Neuronal stem cell (in vitro differentiated cells): ENCODE data around the gene CHST11.

ENCODE experiments used
- DNase-seq: peaks from one replicate; pipeline ENCODE4 v3.0.0-alpha.2; 2013; ENCODE audit warnings: low spot score
- H2AFZ ChIP-seq: one replicate; pipeline ENCODE4 v1.6.1; 2013; ENCODE audit warnings: mild to moderate bottlenecking, low read length, inconsistent platforms
- H2AK5ac ChIP-seq: 2 replicates; pipeline ENCODE4 v1.6.1; 2013; ENCODE audit warnings: low read depth, mild to moderate bottlenecking, inconsistent platforms, low read length, moderate library complexity, mixed read lengths
- H2BK120ac ChIP-seq: 2 replicates; pipeline ENCODE4 v1.6.1; 2013; ENCODE audit warnings: low read depth, mild to moderate bottlenecking, inconsistent platforms, low read length, moderate library complexity, mixed read lengths
- H2BK12ac ChIP-seq: one replicate; pipeline ENCODE4 v1.6.1; 2013; ENCODE audit warnings: low read length, inconsistent platforms
- H2BK15ac ChIP-seq: 2 replicates; pipeline ENCODE4 v1.6.1; 2013; ENCODE audit warnings: mild to moderate bottlenecking, low read length, inconsistent platforms, mixed read lengths
- H2BK5ac ChIP-seq: one replicate; pipeline ENCODE4 v1.6.1; 2013; ENCODE audit warnings: inconsistent platforms, mild to moderate bottlenecking, low read length, moderate library complexity
- H3K14ac ChIP-seq: one replicate; pipeline ENCODE4 v1.6.1; 2013; ENCODE audit warnings: low read length, inconsistent platforms
- H3K18ac ChIP-seq: 2 replicates; pipeline ENCODE4 v1.6.1; 2013; ENCODE audit warnings: low read length, inconsistent platforms
- H3K23ac ChIP-seq: 2 replicates; pipeline ENCODE4 v1.6.1; 2013; ENCODE audit warnings: low read depth, mild to moderate bottlenecking, mixed read lengths, low read length, inconsistent platforms; ENCODE audit not compliant: poor library complexity
- H3K27ac ChIP-seq: replicated peaks from 3 replicates; pipeline ENCODE4 v1.5.1; 2013; ENCODE audit warnings: low read length, inconsistent platforms
- H3K27me3 ChIP-seq, 3 experiments: 2 replicates each; pipeline ENCODE4 v1.6.1; 2013; ENCODE audit warnings: low read length in 3 of 3, mild to moderate bottlenecking in 2 of 3, inconsistent platforms in 1 of 3, low read depth in 1 of 3, mixed read lengths in 1 of 3, moderate library complexity in 1 of 3; ENCODE audit not compliant: control insufficient read depth in 3 of 3, insufficient read depth in 3 of 3
- H3K36me3 ChIP-seq, 2 donors: replicated peaks in 1 of 2; 2 replicates each; pipeline ENCODE4 v1.6.1; 2013; ENCODE audit warnings: low read length in 2 of 2; ENCODE audit not compliant: control insufficient read depth in 2 of 2, insufficient read depth in 2 of 2
- H3K4ac ChIP-seq: 2 replicates; pipeline ENCODE4 v1.6.1; 2013; ENCODE audit warnings: inconsistent platforms, mild to moderate bottlenecking, low read length, moderate library complexity
- H3K4me1 ChIP-seq, 2 donors: 1 replicate in 1 of 2; 2 replicates in 1 of 2; pipeline ENCODE4 v1.6.1; 2013; ENCODE audit warnings: low read length in 2 of 2, low read depth in 1 of 2; ENCODE audit not compliant: control insufficient read depth in 2 of 2, insufficient read depth in 1 of 2
- H3K4me2 ChIP-seq: one replicate; pipeline ENCODE4 v1.6.1; 2013; ENCODE audit warnings: mild to moderate bottlenecking, low read length, inconsistent platforms; ENCODE audit not compliant: insufficient read depth, poor library complexity, severe bottlenecking
- H3K4me3 ChIP-seq, 2 donors: 2 replicates each; pipeline ENCODE4 v1.5.1; 2013; ENCODE audit warnings: low read length in 2 of 2, mild to moderate bottlenecking in 2 of 2, inconsistent platforms in 1 of 2, moderate library complexity in 1 of 2
- H3K79me1 ChIP-seq: one replicate; pipeline ENCODE4 v1.6.1; 2013; ENCODE audit warnings: low read depth, mild to moderate bottlenecking, inconsistent platforms, low read length, moderate library complexity
- H3K9ac ChIP-seq: one replicate; pipeline ENCODE4 v1.6.1; 2013; ENCODE audit warnings: mild to moderate bottlenecking, low read depth, low read length, inconsistent platforms; ENCODE audit not compliant: poor library complexity
- H3K9me3 ChIP-seq, 2 donors: replicated peaks in 1 of 2; 2 replicates each; pipeline versions ENCODE3 to v1.6.1; 2013; ENCODE audit warnings: low read length in 2 of 2, mild to moderate bottlenecking in 2 of 2, inconsistent platforms in 1 of 2, low read depth in 1 of 2, mixed read lengths in 1 of 2, moderate library complexity in 1 of 2; ENCODE audit not compliant: control insufficient read depth in 2 of 2, insufficient read depth in 1 of 2
- H4K8ac ChIP-seq: one replicate; pipeline ENCODE4 v1.6.1; 2013; ENCODE audit warnings: low read depth, mild to moderate bottlenecking, inconsistent platforms, low read length, moderate library complexity
- H4K91ac ChIP-seq: one replicate; pipeline ENCODE4 v1.6.1; 2013; ENCODE audit warnings: low read length, low read depth, mild to moderate bottlenecking, inconsistent platforms; ENCODE audit not compliant: poor library complexity
- WGBS, 2 donors: extraction: QIAGEN DNeasy Blood & Tissue Kit; methylation state at CpG; one replicate each; pipeline ENCODE4 v1.1.7; 2013; ENCODE audit warnings: missing lambda C conversion rate in 2 of 2, mixed read lengths in 1 of 2; ENCODE audit not compliant: insufficient read length in 2 of 2, insufficient replicate concordance in 1 of 2; ENCODE audit errors: extremely low coverage in 2 of 2; 5-methylcytosine and 5-hydroxymethylcytosine counted together

The CHST11 gene

GRCh38 chr12:104636496-104636895 lies 179.7 kb downstream of the CHST11 start:
- H3K4me1 ChIP-seq: peaks cover 7 to 16% of the 10 kb centered on the region in 2 donors
- H3K27ac ChIP-seq: no peak overlapping the region
- no peak overlapping the region for H2BK15ac ChIP-seq
- no peak overlapping the region for H3K4me3 ChIP-seq
- no peak overlapping the region for H3K9ac ChIP-seq
- H3K9me3 ChIP-seq: peaks cover 4% of the 10 kb centered on the region in 2 donors
- no peak overlapping the region for H3K4me2 ChIP-seq
- no peak overlapping the region for H4K91ac ChIP-seq
- H2BK12ac ChIP-seq: no peak overlapping the region
- no peak for DNase-seq
- no peaks in the 10 kb centered on the region for H3K79me1 ChIP-seq
- no peak overlapping the region for H4K8ac ChIP-seq
- no CpG with 5 or more reads among the region's 2 CpGs for WGBS, 2 donors
- H3K23ac ChIP-seq: no peak overlapping the region
- no peak overlapping the region for H2AFZ ChIP-seq
- H2BK5ac ChIP-seq: no peak overlapping the region
- H3K14ac ChIP-seq: no peak overlapping the region
- no peak overlapping the region for H3K18ac ChIP-seq
- no peak overlapping the region for H2BK120ac ChIP-seq
- no peaks in the 10 kb centered on the region for H3K36me3 ChIP-seq
- no peaks in the 10 kb centered on the region for H3K27me3 ChIP-seq
- no peak overlapping the region for H2AK5ac ChIP-seq
- no peak overlapping the region for H3K4ac ChIP-seq

GRCh38 chr12:104637604-104638003 lies 180.9 kb downstream of the CHST11 start:
- no CpG with 5 or more reads among the region's 6 CpGs for WGBS, 2 donors

GRCh38 chr12:104638218-104638850 lies 181.6 kb downstream of the CHST11 start:
- no peak overlapping the region for H2BK5ac ChIP-seq
- H3K9ac ChIP-seq: no peak overlapping the region
- H3K4ac ChIP-seq: no peak overlapping the region
- H3K18ac ChIP-seq: no peak overlapping the region
- no peak overlapping the region for H2BK15ac ChIP-seq
- H3K36me3 ChIP-seq: no peaks in the 10 kb centered on the region
- no peak overlapping the region for H3K23ac ChIP-seq
- H3K4me3 ChIP-seq: no peak overlapping the region
- no peak overlapping the region for H2AK5ac ChIP-seq
- H2BK120ac ChIP-seq: no peak overlapping the region
- H2BK12ac ChIP-seq: no peak overlapping the region
- H3K4me1 ChIP-seq: peaks cover 4 to 16% of the 10 kb centered on the region in 2 donors
- H3K9me3 ChIP-seq: peaks cover 4% of the 10 kb centered on the region in 2 donors
- no peak for DNase-seq
- no peaks in the 10 kb centered on the region for H3K79me1 ChIP-seq
- H3K27ac ChIP-seq: no peak overlapping the region
- H3K27me3 ChIP-seq: no peaks in the 10 kb centered on the region
- no peak overlapping the region for H2AFZ ChIP-seq
- no peak overlapping the region for H4K8ac ChIP-seq
- H4K91ac ChIP-seq: no peak overlapping the region
- WGBS, 2 donors: no CpG with 5 or more reads among the region's 4 CpGs
- no peak overlapping the region for H3K4me2 ChIP-seq
- no peak overlapping the region for H3K14ac ChIP-seq

More at GRCh38 chr12:104637604-104638003, 180.9 kb downstream of the CHST11 start:
- Histone ChIP-seq H2BK120ac (no peak overlapping the region), H3K9me3 (peaks cover 4% of the 10 kb centered on the region in 2 donors), H3K4me3 (no peak overlapping the region), H3K4me1 (peaks cover 4 to 16% of the 10 kb centered on the region in 2 donors), H3K79me1 (no peaks in the 10 kb centered on the region), H3K18ac (peak overlapping the region; percentile 15), H3K27ac (no peak overlapping the region), H3K23ac (no peak overlapping the region), H2AK5ac (no peak overlapping the region), H3K9ac (no peak overlapping the region), H3K4me2 (no peak overlapping the region), H3K27me3 (no peaks in the 10 kb centered on the region), H2AFZ (no peak overlapping the region), H3K4ac (no peak overlapping the region), H2BK12ac (no peak overlapping the region), H2BK15ac (no peak overlapping the region), H4K8ac (no peak overlapping the region), H4K91ac (no peak overlapping the region), H2BK5ac (no peak overlapping the region), H3K14ac (no peak overlapping the region), H3K36me3 (no peaks in the 10 kb centered on the region)
- DNase-seq: no peak

- peaks cover 4% of the 10 kb centered on the region in 2 donors for H3K9me3 ChIP-seq
- no peaks in the 10 kb centered on the region for H3K79me1 ChIP-seq
- no peaks in the 10 kb centered on the region for H3K36me3 ChIP-seq
- H4K8ac ChIP-seq: no peak overlapping the region
- H3K23ac ChIP-seq: no peak overlapping the region
- no peak overlapping the region for H3K4ac ChIP-seq
- H2BK12ac ChIP-seq: no peak overlapping the region
- no peak overlapping the region for H3K18ac ChIP-seq
- H2AK5ac ChIP-seq: no peak overlapping the region
- H2AFZ ChIP-seq: no peak overlapping the region
- H3K4me1 ChIP-seq: peaks cover 4 to 16% of the 10 kb centered on the region in 2 donors
- DNase-seq: no peak
- no peak overlapping the region for H3K4me2 ChIP-seq
- H3K9ac ChIP-seq: no peak overlapping the region
- WGBS, 2 donors: no CpG with 5 or more reads among the region's 3 CpGs
- no peak overlapping the region for H2BK5ac ChIP-seq
- no peak overlapping the region for H4K91ac ChIP-seq
- no peak overlapping the region for H3K4me3 ChIP-seq
- no peak overlapping the region for H3K14ac ChIP-seq
- H3K27ac ChIP-seq: no peak overlapping the region
- H2BK15ac ChIP-seq: no peak overlapping the region
- no peak overlapping the region for H2BK120ac ChIP-seq
- no peaks in the 10 kb centered on the region for H3K27me3 ChIP-seq
Measured at GRCh38 chr12:104638851-104639240, 182.1 kb downstream of the CHST11 start.
